ENCODE data around the gene RXFP1. TPM values are rescaled to one million over a fixed set of nuclear protein-coding genes. Genes with fewer than 3 reads are reported as not detected.

RXFP1 gene
- total and polyA plus RNA-seq, 4 donors: 0.36 to 2.6 (median 0.97) TPM

GRCh38 chr4:158666892-158667291, 145.2 kb downstream of the RXFP1 start:
- H3K4me3 ChIP-seq (ENCODE audit: low read length in 2 of 2): no peak overlapping the region
- intact Hi-C loops (cut with DNase I): no loop called here
- no peaks in the 10 kb centered on the region for H3K9me3 ChIP-seq (ENCODE audit: control insufficient read depth, low read length)
- DNase-seq: no peak
- H3K4me1 ChIP-seq (ENCODE audit: control insufficient read depth in 1 of 2, insufficient read depth in 2 of 2, low read length in 2 of 2): no peaks in the 10 kb centered on the region
- no peak overlapping the region for H3K27ac ChIP-seq (ENCODE audit: low read depth in 1 of 2, low read length in 2 of 2)
- WGBS, 2 donors: 89 to 95% methylated on average over 2 of the region's 2 CpGs
- H3K36me3 ChIP-seq (ENCODE audit: control insufficient read depth in 1 of 2, insufficient read depth in 2 of 2, low read length in 1 of 2): no peaks in the 10 kb centered on the region
- H3K27me3 ChIP-seq (ENCODE audit: control insufficient read depth in 1 of 2, insufficient read depth in 2 of 2, low read length in 1 of 2): no peaks in the 10 kb centered on the region
- ATAC-seq (ENCODE audit: low FRiP score): no peak

- 77 to 85% methylated on average over 3 of the region's 3 CpGs for WGBS, 2 donors
- H3K9me3 ChIP-seq (ENCODE audit: control insufficient read depth, low read length): no peaks in the 10 kb centered on the region
- intact Hi-C loops (cut with DNase I): no loop called here
- no peak for ATAC-seq (ENCODE audit: low FRiP score)
- H3K36me3 ChIP-seq (ENCODE audit: control insufficient read depth in 1 of 2, insufficient read depth in 2 of 2, low read length in 1 of 2): no peaks in the 10 kb centered on the region
- no peak overlapping the region for H3K27ac ChIP-seq (ENCODE audit: low read depth in 1 of 2, low read length in 2 of 2)
- DNase-seq: no peak
- no peak overlapping the region for H3K4me3 ChIP-seq (ENCODE audit: low read length in 2 of 2)
- no peaks in the 10 kb centered on the region for H3K27me3 ChIP-seq (ENCODE audit: control insufficient read depth in 1 of 2, insufficient read depth in 2 of 2, low read length in 1 of 2)
- H3K4me1 ChIP-seq (ENCODE audit: control insufficient read depth in 1 of 2, insufficient read depth in 2 of 2, low read length in 2 of 2): no peaks in the 10 kb centered on the region
Observed at GRCh38 chr4:158667651-158668198, 146.0 kb downstream of the RXFP1 start.

GRCh38 chr4:158669310-158669709, 147.6 kb downstream of the RXFP1 start:
- Histone ChIP-seq H3K4me1 (ENCODE audit: control insufficient read depth in 1 of 2, insufficient read depth in 2 of 2, low read length in 2 of 2) (no peaks in the 10 kb centered on the region), H3K27ac (ENCODE audit: low read depth in 1 of 2, low read length in 2 of 2) (no peak overlapping the region), H3K9me3 (ENCODE audit: control insufficient read depth, low read length) (no peaks in the 10 kb centered on the region), H3K4me3 (ENCODE audit: low read length in 2 of 2) (no peak overlapping the region), H3K36me3 (ENCODE audit: control insufficient read depth in 1 of 2, insufficient read depth in 2 of 2, low read length in 1 of 2) (no peaks in the 10 kb centered on the region), H3K27me3 (ENCODE audit: control insufficient read depth in 1 of 2, insufficient read depth in 2 of 2, low read length in 1 of 2) (no peaks in the 10 kb centered on the region)
- WGBS, 2 donors: 63 to 76% methylated on average over 7 of the region's 7 CpGs
- intact Hi-C loops (cut with DNase I): no loop called here
- DNase-seq (no peak), ATAC-seq (ENCODE audit: low FRiP score) (no peak)

DNA sequence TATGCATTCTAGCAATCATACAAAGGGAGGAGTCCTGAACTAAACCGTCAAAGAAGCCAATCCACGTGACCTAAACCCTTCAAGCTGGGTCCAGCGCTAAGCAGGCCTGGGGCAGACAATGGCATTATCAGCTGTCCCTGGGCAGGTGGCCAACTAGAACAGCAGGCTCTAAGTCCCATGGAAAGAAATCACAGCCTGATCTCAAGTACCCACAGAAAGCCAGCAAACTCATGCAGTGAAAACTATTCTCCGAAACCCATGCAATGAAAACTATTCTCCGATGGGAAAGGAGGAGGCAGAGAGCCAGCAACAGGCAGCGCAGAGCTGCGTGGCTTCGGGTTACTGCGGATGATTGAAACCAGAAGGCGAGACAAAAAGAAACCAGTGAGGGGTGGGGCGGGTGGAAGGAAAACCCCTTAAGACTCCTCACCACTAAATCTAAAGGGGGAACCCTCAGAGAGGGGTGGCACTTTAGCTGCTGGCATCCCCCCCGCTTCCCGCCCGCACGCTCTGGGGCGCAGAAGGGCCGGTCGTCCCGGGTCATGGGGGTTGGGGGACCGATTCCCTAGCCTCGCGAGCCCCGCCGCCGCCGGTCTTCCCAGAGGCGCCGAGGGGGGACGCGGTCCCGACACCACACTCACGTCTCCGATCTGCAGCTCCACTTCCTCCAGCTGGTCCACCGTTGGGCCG, 149.4 kb downstream of the RXFP1 start:
- Histone ChIP-seq H3K36me3 (ENCODE audit: control insufficient read depth in 1 of 2, insufficient read depth in 2 of 2, low read length in 1 of 2) (no peaks in the 10 kb centered on the region), H3K9me3 (ENCODE audit: control insufficient read depth, low read length) (no peaks in the 10 kb centered on the region), H3K4me1 (ENCODE audit: control insufficient read depth in 1 of 2, insufficient read depth in 2 of 2, low read length in 2 of 2) (no peaks in the 10 kb centered on the region), H3K4me3 (ENCODE audit: low read length in 2 of 2) (peak overlapping the region; percentile 32 to 59), H3K27ac (ENCODE audit: low read depth in 1 of 2, low read length in 2 of 2) (peak overlapping the region in 1 of 2 donors; percentile 49), H3K27me3 (ENCODE audit: control insufficient read depth in 1 of 2, insufficient read depth in 2 of 2, low read length in 1 of 2) (no peaks in the 10 kb centered on the region)
- DNase-seq (peak in 1 of 2 donors; percentile 69), ATAC-seq (ENCODE audit: low FRiP score) (peak; percentile 1)
- intact Hi-C loops (cut with DNase I): loop anchor here in 1 of 2 donors (5.0 kb wide), 1 partner anchor 554 kb away; no protein-coding TSS in a partner anchor
- WGBS, 2 donors: 0% methylated on average over 31 to 35 of the region's 35 CpGs

DNA sequence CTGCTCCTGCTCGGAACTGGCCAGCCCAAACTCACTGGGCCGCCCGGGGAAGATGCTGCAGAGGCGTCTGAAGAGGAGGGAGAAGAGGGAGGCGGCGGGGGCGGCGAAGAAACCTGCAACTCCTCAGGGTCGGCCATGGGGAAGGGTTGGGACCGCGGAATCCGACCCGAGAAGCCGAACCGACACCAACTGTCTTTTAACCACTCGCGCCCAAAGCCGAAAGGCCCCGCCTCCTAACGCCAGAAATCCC, 149.9 kb downstream of the RXFP1 start, which contains the start of gene C4orf46:
TSS of gene C4orf46 (minus strand) at position 223 of the 250 bp plus-strand sequence. CDS start at position 137, 86 bp downstream.
- Histone ChIP-seq H3K27me3 (ENCODE audit: control insufficient read depth in 1 of 2, insufficient read depth in 2 of 2, low read length in 1 of 2) (no peaks in the 10 kb centered on the region), H3K36me3 (ENCODE audit: control insufficient read depth in 1 of 2, insufficient read depth in 2 of 2, low read length in 1 of 2) (no peaks in the 10 kb centered on the region), H3K4me1 (ENCODE audit: control insufficient read depth in 1 of 2, insufficient read depth in 2 of 2, low read length in 2 of 2) (no peaks in the 10 kb centered on the region), H3K9me3 (ENCODE audit: control insufficient read depth, low read length) (no peaks in the 10 kb centered on the region), H3K27ac (ENCODE audit: low read depth in 1 of 2, low read length in 2 of 2) (peak within 1 kb of the TSS; percentile 28 to 49), H3K4me3 (ENCODE audit: low read length in 2 of 2) (peak within 1 kb of the TSS; percentile 32 to 65)
- DNase-seq (no peak), ATAC-seq (ENCODE audit: low FRiP score) (no peak)
- 0% methylated on average over 20 of the region's 20 CpGs for WGBS, 2 donors
- intact Hi-C loops (cut with DNase I): loop anchor here in 1 of 2 donors (5.0 kb wide), 1 partner anchor 554 kb away; no protein-coding TSS in a partner anchor

GRCh38 chr4:158671915-158672806, 150.5 kb downstream of the RXFP1 start, which contains the start of gene ETFDH:
Gene ETFDH, plus strand, starts transcription at chr4:158672296. Its CDS starts 161 bp downstream, at chr4:158672457.
- H3K9me3 ChIP-seq (ENCODE audit: control insufficient read depth, low read length): no peaks in the 10 kb centered on the region
- H3K27ac ChIP-seq (ENCODE audit: low read depth in 1 of 2, low read length in 2 of 2): peak within 1 kb of the TSS; percentile 28 to 49
- intact Hi-C loops (cut with DNase I): loop anchor here in 1 of 2 donors (5.0 kb wide), 1 partner anchor 555 kb away; no protein-coding TSS in a partner anchor
- H3K4me1 ChIP-seq (ENCODE audit: control insufficient read depth in 1 of 2, insufficient read depth in 2 of 2, low read length in 2 of 2): no peaks in the 10 kb centered on the region
- ATAC-seq (ENCODE audit: low FRiP score) (peak; percentile 98), DNase-seq (peak; percentile 99 to 100)
- H3K36me3 ChIP-seq (ENCODE audit: control insufficient read depth in 1 of 2, insufficient read depth in 2 of 2, low read length in 1 of 2): no peaks in the 10 kb centered on the region
- no peaks in the 10 kb centered on the region for H3K27me3 ChIP-seq (ENCODE audit: control insufficient read depth in 1 of 2, insufficient read depth in 2 of 2, low read length in 1 of 2)
- 0 to 1% methylated on average over 58 to 60 of the region's 60 CpGs for WGBS, 2 donors
- H3K4me3 ChIP-seq (ENCODE audit: low read length in 2 of 2): peak within 1 kb of the TSS; percentile 32 to 65

DNA sequence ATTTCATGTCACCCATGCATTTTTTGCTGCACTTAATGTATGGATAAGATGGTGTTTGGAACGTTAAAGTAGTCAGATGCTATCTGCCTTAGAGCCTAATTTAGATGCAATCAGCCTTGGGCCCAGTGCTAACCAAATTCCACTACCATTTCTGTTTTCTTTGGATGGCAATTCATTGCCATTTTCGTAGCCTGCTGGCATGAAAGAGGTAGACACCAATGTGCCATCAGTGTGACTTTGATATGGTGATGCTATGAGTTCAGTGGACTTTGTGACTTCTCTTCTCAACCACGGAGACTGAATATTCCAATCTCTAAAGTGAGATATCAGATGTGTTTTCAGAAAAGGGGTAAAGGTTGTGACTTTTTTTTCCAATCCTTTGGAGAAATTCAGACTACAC, 152.0 kb downstream of the RXFP1 start:
- WGBS, 2 donors: 48 to 50% methylated on average over 3 of the region's 3 CpGs
- Histone ChIP-seq H3K4me3 (ENCODE audit: low read length in 2 of 2) (no peak overlapping the region), H3K27me3 (ENCODE audit: control insufficient read depth in 1 of 2, insufficient read depth in 2 of 2, low read length in 1 of 2) (no peaks in the 10 kb centered on the region), H3K27ac (ENCODE audit: low read depth in 1 of 2, low read length in 2 of 2) (no peak overlapping the region), H3K4me1 (ENCODE audit: control insufficient read depth in 1 of 2, insufficient read depth in 2 of 2, low read length in 2 of 2) (no peaks in the 10 kb centered on the region), H3K9me3 (ENCODE audit: control insufficient read depth, low read length) (no peaks in the 10 kb centered on the region), H3K36me3 (ENCODE audit: control insufficient read depth in 1 of 2, insufficient read depth in 2 of 2, low read length in 1 of 2) (no peaks in the 10 kb centered on the region)
- ATAC-seq (ENCODE audit: low FRiP score) (no peak), DNase-seq (no peak)
- intact Hi-C loops (cut with DNase I): loop anchor here in 1 of 2 donors (5.0 kb wide), 1 partner anchor 556 kb away; no protein-coding TSS in a partner anchor

- intact Hi-C loops (cut with DNase I): no loop called here
- H3K27me3 ChIP-seq (ENCODE audit: control insufficient read depth in 1 of 2, insufficient read depth in 2 of 2, low read length in 1 of 2): no peaks in the 10 kb centered on the region
- H3K27ac ChIP-seq (ENCODE audit: low read depth in 1 of 2, low read length in 2 of 2): no peak overlapping the region
- ATAC-seq (ENCODE audit: low FRiP score) (no peak), DNase-seq (no peak)
- no peaks in the 10 kb centered on the region for H3K9me3 ChIP-seq (ENCODE audit: control insufficient read depth, low read length)
- no peaks in the 10 kb centered on the region for H3K36me3 ChIP-seq (ENCODE audit: control insufficient read depth in 1 of 2, insufficient read depth in 2 of 2, low read length in 1 of 2)
- H3K4me3 ChIP-seq (ENCODE audit: low read length in 2 of 2): no peak overlapping the region
- WGBS, 2 donors: 83% methylated on average over 5 of the region's 5 CpGs
- H3K4me1 ChIP-seq (ENCODE audit: control insufficient read depth in 1 of 2, insufficient read depth in 2 of 2, low read length in 2 of 2): no peaks in the 10 kb centered on the region
Observed at GRCh38 chr4:158676076-158676475, 154.4 kb downstream of the RXFP1 start.

Measured in aorta (tissue), 5 donors.